H1 (cell line): ENCODE measurements around the gene RELN.

Source experiments
- SP1 ChIP-seq: IDR thresholded peaks from 2 replicates; pipeline ENCODE4 v1.6.1; 2011; ENCODE audit warnings: low read depth, low read length
- YY1 ChIP-seq: IDR thresholded peaks from 2 replicates; pipeline ENCODE4 v1.6.1; 2011; ENCODE audit warnings: low read depth, mild to moderate bottlenecking, low read length

GRCh38 chr7:103919272-103919868, 70.1 kb downstream of the RELN start:
- no peak for TF ChIP-seq YY1
- TF ChIP-seq SP1: no peak
